GM06990 (cell line): ENCODE results near the gene TGM3.

ENCODE experiments used
- DNase-seq: peaks from one replicate; pipeline ENCODE4 v3.0.0-alpha.2; 2011; ENCODE audit not compliant: insufficient read length; ENCODE audit errors: extremely low read depth
- H3K27me3 ChIP-seq: replicated peaks from 2 replicates; pipeline ENCODE4 v1.6.0; 2011; ENCODE audit warnings: low read length; ENCODE audit not compliant: control insufficient read depth, insufficient read depth
- H3K36me3 ChIP-seq: 2 replicates; pipeline ENCODE4 v1.5.1; 2011; ENCODE audit warnings: low read length; ENCODE audit not compliant: control insufficient read depth, insufficient read depth
- H3K4me3 ChIP-seq: replicated peaks from 2 replicates; pipeline ENCODE4 v1.5.1; 2011; ENCODE audit warnings: low read depth, mild to moderate bottlenecking, control low read depth, low read length
- TF ChIP-seq, protein P1 (sequence below): IDR thresholded peaks from 2 replicates; pipeline ENCODE4 v1.5.1; 2011; ENCODE audit warnings: low read length, control low read depth, mild to moderate bottlenecking, inconsistent platforms; ENCODE audit not compliant: insufficient read depth, poor library complexity, severe bottlenecking

The TGM3 gene

DNA sequence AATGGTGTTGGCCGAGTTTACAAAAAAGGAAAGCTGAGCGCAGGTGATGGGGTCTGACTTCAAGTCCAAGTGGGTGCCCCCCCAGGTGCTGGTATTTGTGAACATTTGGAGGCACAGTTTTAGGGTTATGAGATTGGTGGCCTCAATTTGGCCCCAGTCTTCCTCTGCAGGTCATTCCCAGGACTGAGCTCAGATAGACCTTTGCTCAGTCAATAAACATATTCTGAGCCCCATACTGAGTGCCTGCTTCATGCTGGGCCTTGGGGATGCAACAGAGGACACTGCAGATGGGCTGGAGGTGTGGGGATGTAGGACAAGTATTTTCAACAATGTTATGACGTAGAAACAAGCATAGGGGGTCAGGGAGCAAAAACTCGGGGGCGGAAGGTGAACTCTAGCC, 33.5 kb downstream of the TGM3 start:
- TF ChIP-seq, protein P1, sequence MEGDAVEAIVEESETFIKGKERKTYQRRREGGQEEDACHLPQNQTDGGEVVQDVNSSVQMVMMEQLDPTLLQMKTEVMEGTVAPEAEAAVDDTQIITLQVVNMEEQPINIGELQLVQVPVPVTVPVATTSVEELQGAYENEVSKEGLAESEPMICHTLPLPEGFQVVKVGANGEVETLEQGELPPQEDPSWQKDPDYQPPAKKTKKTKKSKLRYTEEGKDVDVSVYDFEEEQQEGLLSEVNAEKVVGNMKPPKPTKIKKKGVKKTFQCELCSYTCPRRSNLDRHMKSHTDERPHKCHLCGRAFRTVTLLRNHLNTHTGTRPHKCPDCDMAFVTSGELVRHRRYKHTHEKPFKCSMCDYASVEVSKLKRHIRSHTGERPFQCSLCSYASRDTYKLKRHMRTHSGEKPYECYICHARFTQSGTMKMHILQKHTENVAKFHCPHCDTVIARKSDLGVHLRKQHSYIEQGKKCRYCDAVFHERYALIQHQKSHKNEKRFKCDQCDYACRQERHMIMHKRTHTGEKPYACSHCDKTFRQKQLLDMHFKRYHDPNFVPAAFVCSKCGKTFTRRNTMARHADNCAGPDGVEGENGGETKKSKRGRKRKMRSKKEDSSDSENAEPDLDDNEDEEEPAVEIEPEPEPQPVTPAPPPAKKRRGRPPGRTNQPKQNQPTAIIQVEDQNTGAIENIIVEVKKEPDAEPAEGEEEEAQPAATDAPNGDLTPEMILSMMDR, result no peak
- Histone ChIP-seq H3K27me3 (peaks cover 2% of the 10 kb centered on the region), H3K36me3 (no peaks in the 10 kb centered on the region), H3K4me3 (no peak overlapping the region)
- DNase-seq, result no peak

DNA sequence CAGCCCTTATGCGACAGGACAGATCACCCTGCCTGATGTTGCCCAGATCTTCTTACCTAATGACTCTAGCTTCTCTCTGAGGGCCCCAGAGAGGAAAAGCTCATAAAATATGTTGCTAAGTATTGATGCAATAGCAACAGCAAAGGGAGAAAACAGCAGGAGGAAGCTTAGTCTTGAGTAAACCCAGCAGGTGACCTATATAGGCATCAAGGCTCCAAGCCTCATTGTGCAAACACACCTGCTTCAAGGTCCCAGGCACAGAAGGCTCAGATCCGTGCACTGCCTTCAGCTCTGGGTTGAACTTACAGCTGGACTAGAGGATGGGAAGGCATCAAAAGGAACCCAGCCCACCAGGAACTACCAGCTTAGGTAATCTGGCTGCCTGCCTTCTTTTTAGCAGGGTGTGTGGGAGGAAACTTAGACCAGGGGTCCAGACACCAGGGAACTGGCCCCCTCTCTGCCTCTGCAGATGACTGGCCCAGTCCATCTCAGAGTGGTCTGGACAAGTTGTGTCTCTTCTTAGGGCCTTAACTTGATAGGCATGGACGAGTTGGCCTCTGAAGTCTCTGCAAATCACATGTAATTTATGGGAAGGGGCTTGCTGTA, 34.4 kb downstream of the TGM3 start:
- no peak overlapping the region for H3K4me3 ChIP-seq
- TF ChIP-seq, protein P1, result no peak
- H3K27me3 ChIP-seq, result peaks cover 1% of the 10 kb centered on the region
- H3K36me3 ChIP-seq, result no peaks in the 10 kb centered on the region
- DNase-seq, result no peak

DNA sequence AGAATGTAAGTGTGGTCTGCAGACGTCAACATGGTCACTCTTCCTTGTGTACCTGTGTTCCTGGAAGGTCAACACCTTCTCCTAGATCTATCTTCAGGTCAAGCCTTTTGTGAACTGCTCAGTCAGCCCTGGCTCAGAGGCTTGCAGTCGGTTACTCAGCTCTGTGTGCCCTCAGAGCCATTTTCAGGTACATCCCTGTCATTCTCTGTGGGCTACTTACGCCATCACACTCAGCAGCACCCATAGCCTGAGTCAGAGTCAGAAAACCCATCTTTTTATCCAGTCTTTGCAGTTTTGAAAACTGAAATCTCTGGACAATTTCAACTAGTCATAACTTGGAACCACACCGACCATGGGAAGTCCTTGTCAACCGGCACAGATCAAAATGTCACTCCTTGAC, 35.3 kb downstream of the TGM3 start:
- Histone ChIP-seq H3K36me3 (no peaks in the 10 kb centered on the region), H3K27me3 (peaks cover 1% of the 10 kb centered on the region), H3K4me3 (no peak overlapping the region)
- DNase-seq, result no peak
- TF ChIP-seq, protein P1, result no peak

DNA sequence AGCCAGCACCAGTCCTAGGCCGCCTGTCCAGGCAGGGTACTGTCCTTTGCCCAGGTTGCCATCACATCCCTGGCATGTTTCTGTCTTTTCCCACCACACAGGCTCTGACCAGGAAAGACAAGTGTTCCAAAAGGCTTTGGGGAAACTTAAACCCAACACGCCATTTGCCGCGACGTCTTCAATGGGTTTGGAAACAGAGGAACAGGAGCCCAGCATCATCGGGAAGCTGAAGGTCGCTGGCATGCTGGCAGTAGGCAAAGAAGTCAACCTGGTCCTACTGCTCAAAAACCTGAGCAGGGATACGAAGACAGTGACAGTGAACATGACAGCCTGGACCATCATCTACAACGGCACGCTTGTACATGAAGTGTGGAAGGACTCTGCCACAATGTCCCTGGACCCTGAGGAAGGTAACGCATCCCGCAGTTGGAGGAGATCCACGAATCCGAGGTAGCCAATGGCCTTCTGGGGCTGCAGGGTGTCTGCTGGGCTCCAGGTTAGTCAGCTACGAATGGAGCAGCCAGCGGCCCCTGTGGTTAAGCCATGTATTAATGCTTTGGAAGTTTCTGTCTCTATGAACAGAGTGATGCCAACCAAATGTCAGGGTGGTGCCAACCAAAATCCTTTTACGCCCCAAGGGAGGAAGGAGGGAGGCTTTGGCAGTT, 36.2 kb downstream of the TGM3 start:
- TF ChIP-seq, protein P1, result no peak
- H3K36me3 ChIP-seq, result no peaks in the 10 kb centered on the region
- no peak for DNase-seq
- no peak overlapping the region for H3K4me3 ChIP-seq
- H3K27me3 ChIP-seq, result peaks cover 1% of the 10 kb centered on the region

DNA sequence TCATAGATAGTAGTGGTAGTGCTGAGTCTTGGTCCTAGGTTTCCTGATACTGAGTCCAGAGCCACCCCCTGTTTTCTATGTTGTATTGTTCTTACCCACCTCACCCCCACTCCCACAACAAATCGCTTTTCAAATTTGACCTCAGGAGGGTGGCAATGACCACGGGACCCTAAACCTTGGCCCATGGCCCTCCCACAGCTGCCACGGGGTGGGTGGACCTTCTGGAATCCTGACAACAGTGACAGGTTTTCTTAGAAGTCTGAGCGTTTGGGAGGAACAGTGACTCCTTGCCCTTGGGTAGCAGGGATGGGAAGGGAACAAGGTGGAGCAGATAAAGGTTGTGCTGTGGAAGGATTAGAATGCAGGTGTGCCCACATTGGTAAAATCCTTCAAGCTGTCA, 36.9 kb downstream of the TGM3 start:
- TF ChIP-seq, protein P1, result no peak
- no peak for DNase-seq
- H3K4me3 ChIP-seq, result no peak overlapping the region
- no peaks in the 10 kb centered on the region for H3K36me3 ChIP-seq
- H3K27me3 ChIP-seq, result peaks cover 1% of the 10 kb centered on the region
